COLO668 (cell line): ENCODE results near the gene UBL7.
"Not testable (repeated sequence)": the region's sequence is repeated elsewhere in the genome, so short reads cannot be mapped to it uniquely, and the experiment has no call there.

Experiments used
- DNase-seq: peaks from one replicate; lab custom pipeline; 2025; ENCODE audit not compliant: unreplicated experiment; lab: John Stamatoyannopoulos, UW

Gene UBL7

GRCh38 chr15:74460871-74461846 lies at the start of gene UBL7:
Gene UBL7, minus strand, starts transcription at chr15:74461160. Its CDS starts 2,293 bp downstream, at chr15:74458867.
- peak; percentile 95 for DNase-seq

- DNase-seq: no peak
Measured at GRCh38 chr15:74506515-74506840, 45.5 kb upstream of the UBL7 start.

- no peak for DNase-seq
Measured at GRCh38 chr15:74505837-74506514, 45.0 kb upstream of the UBL7 start.

- DNase-seq: no peak
Measured at GRCh38 chr15:74504836-74505235, 43.9 kb upstream of the UBL7 start.

GRCh38 chr15:74504418-74504817 lies 43.5 kb upstream of the UBL7 start:
- no peak for DNase-seq

GRCh38 chr15:74502301-74502700 lies 41.3 kb upstream of the UBL7 start:
- no peak for DNase-seq

GRCh38 chr15:74500401-74500800 lies 39.4 kb upstream of the UBL7 start:
- no peak for DNase-seq

GRCh38 chr15:74499366-74499765 lies 38.4 kb upstream of the UBL7 start:
- no peak for DNase-seq

- DNase-seq: peak; percentile 74
Measured at GRCh38 chr15:74497584-74497983, 36.6 kb upstream of the UBL7 start.

GRCh38 chr15:74496648-74497047 lies 35.7 kb upstream of the UBL7 start:
- no peak for DNase-seq

GRCh38 chr15:74490339-74490689 lies 29.4 kb upstream of the UBL7 start:
- DNase-seq: no peak

GRCh38 chr15:74489518-74490338 lies 28.8 kb upstream of the UBL7 start:
- DNase-seq: peak; percentile 48

GRCh38 chr15:74488776-74489175 lies 27.8 kb upstream of the UBL7 start:
- no peak for DNase-seq

- no peak for DNase-seq
Measured at GRCh38 chr15:74482661-74483060, 21.7 kb upstream of the UBL7 start.

- not testable (repeated sequence) for DNase-seq
Measured at GRCh38 chr15:74480364-74480763, 19.4 kb upstream of the UBL7 start.

GRCh38 chr15:74471621-74472020 lies 10.7 kb upstream of the UBL7 start:
- not testable (repeated sequence) for DNase-seq

GRCh38 chr15:74470631-74471395 lies 9.9 kb upstream of the UBL7 start:
- DNase-seq: no peak

- no peak for DNase-seq
Measured at GRCh38 chr15:74468341-74469032, 7.5 kb upstream of the UBL7 start.

GRCh38 chr15:74466570-74466969 lies 5.6 kb upstream of the UBL7 start:
- no peak for DNase-seq

- DNase-seq: no peak
Measured at GRCh38 chr15:74464897-74465296, 3.9 kb upstream of the UBL7 start.
